GM21526 (cell line): ENCODE measurements around the gene METTL26.

Experiments
- ATAC-seq: cut with Tn5 transposase; IDR thresholded peaks from one replicate; pipeline ENCODE4 v1.9.1; 2021; ENCODE audit warnings: moderate library complexity; ENCODE audit not compliant: unreplicated experiment, low FRiP score

METTL26 gene

GRCh38 chr16:627454-628239 is 8.5 kb downstream of the METTL26 start:
- ATAC-seq = no peak

- no peak for ATAC-seq
Measured at GRCh38 chr16:626787-627453, 9.2 kb downstream of the METTL26 start.

- no peak for ATAC-seq
Measured at GRCh38 chr16:625977-626765, 9.9 kb downstream of the METTL26 start.

GRCh38 chr16:625117-625976 is 10.8 kb downstream of the METTL26 start:
- no peak for ATAC-seq

GRCh38 chr16:624526-625070 is 11.5 kb downstream of the METTL26 start:
- ATAC-seq = no peak

- ATAC-seq = no peak
Measured at GRCh38 chr16:622920-623280, 13.2 kb downstream of the METTL26 start.

GRCh38 chr16:621526-622105 is 14.5 kb downstream of the METTL26 start:
- no peak for ATAC-seq

GRCh38 chr16:620700-621525 is 15.2 kb downstream of the METTL26 start:
- no peak for ATAC-seq

GRCh38 chr16:619476-620100 is 16.5 kb downstream of the METTL26 start:
- no peak for ATAC-seq

- ATAC-seq = no peak
Measured at GRCh38 chr16:617855-618254, 18.2 kb downstream of the METTL26 start.

- no peak for ATAC-seq
Measured at GRCh38 chr16:616733-617586, 19.1 kb downstream of the METTL26 start.

GRCh38 chr16:615122-615521 is 21.0 kb downstream of the METTL26 start:
- ATAC-seq = no peak

GRCh38 chr16:610513-611381 is 25.4 kb downstream of the METTL26 start:
- no peak for ATAC-seq

GRCh38 chr16:609984-610383 is 26.1 kb downstream of the METTL26 start:
- ATAC-seq = no peak

- ATAC-seq = no peak
Measured at GRCh38 chr16:609316-609715, 26.8 kb downstream of the METTL26 start.

GRCh38 chr16:608019-608418 is 28.1 kb downstream of the METTL26 start:
- ATAC-seq = no peak
